Nephron progenitor cell (in vitro differentiated cells): ENCODE data around the gene STK39.

ENCODE experiments used
- DNase-seq: peaks from one replicate; pipeline ENCODE4 v3.0.0; 2021
- H3K27ac Mint-ChIP-seq: 2 replicates; pipeline ENCODE4 v1.8.0; 2021; ENCODE audit warnings: mild to moderate bottlenecking, moderate library complexity, mixed read lengths
- H3K27me3 Mint-ChIP-seq: 2 replicates; pipeline ENCODE4 v1.8.0; 2021; ENCODE audit warnings: mild to moderate bottlenecking, low read depth, mixed read lengths; ENCODE audit not compliant: poor library complexity
- H3K36me3 Mint-ChIP-seq: 2 replicates; pipeline ENCODE4 v1.8.0; 2021; ENCODE audit warnings: low read depth, mixed read lengths
- H3K4me1 Mint-ChIP-seq: 2 replicates; pipeline ENCODE4 v1.8.0; 2021; ENCODE audit warnings: mixed read lengths
- H3K4me3 Mint-ChIP-seq: 2 replicates; pipeline ENCODE4 v1.8.0; 2021; ENCODE audit warnings: mild to moderate bottlenecking, moderate library complexity, mixed read lengths
- H3K9me3 Mint-ChIP-seq: 2 replicates; pipeline ENCODE4 v1.8.0; 2021; ENCODE audit warnings: mild to moderate bottlenecking, moderate library complexity, mixed read lengths
- CTCF ChIP-seq: fragments of 200-600 bp; sonication (generic); IDR thresholded peaks from 2 replicates; pipeline ENCODE4 v1.5.0; 2021; ENCODE audit warnings: antibody characterized with exemption

The STK39 gene

GRCh38 chr2:168157070-168157469 lies 90.3 kb downstream of the STK39 start:
- Mint-ChIP-seq H3K27me3 (no peaks in the 10 kb centered on the region), H3K4me3 (no peak overlapping the region), H3K9me3 (no peaks in the 10 kb centered on the region), H3K36me3 (no peaks in the 10 kb centered on the region), H3K27ac (peak overlapping the region; percentile 86), H3K4me1 (peaks cover 42% of the 10 kb centered on the region)
- TF ChIP-seq CTCF = no peak
- no peak for DNase-seq

- peak overlapping the region; percentile 86 for H3K27ac Mint-ChIP-seq
- no peaks in the 10 kb centered on the region for H3K27me3 Mint-ChIP-seq
- no peak overlapping the region for H3K4me3 Mint-ChIP-seq
- DNase-seq = peak; percentile 15
- no peak for TF ChIP-seq CTCF
- no peaks in the 10 kb centered on the region for H3K9me3 Mint-ChIP-seq
- no peaks in the 10 kb centered on the region for H3K36me3 Mint-ChIP-seq
- H3K4me1 Mint-ChIP-seq = peaks cover 42% of the 10 kb centered on the region
Observed at GRCh38 chr2:168156661-168157060, 90.7 kb downstream of the STK39 start.

- no peak for TF ChIP-seq CTCF
- no peaks in the 10 kb centered on the region for H3K27me3 Mint-ChIP-seq
- H3K4me3 Mint-ChIP-seq = no peak overlapping the region
- H3K36me3 Mint-ChIP-seq = no peaks in the 10 kb centered on the region
- DNase-seq = no peak
- H3K27ac Mint-ChIP-seq = no peak overlapping the region
- H3K4me1 Mint-ChIP-seq = peaks cover 39% of the 10 kb centered on the region
- no peaks in the 10 kb centered on the region for H3K9me3 Mint-ChIP-seq
Observed at GRCh38 chr2:168155680-168156079, 91.7 kb downstream of the STK39 start.

GRCh38 chr2:168155046-168155445 lies 92.3 kb downstream of the STK39 start:
- Mint-ChIP-seq H3K36me3 (no peaks in the 10 kb centered on the region), H3K4me3 (no peak overlapping the region), H3K27me3 (no peaks in the 10 kb centered on the region), H3K9me3 (no peaks in the 10 kb centered on the region), H3K4me1 (peaks cover 36% of the 10 kb centered on the region), H3K27ac (peak overlapping the region; percentile 52)
- TF ChIP-seq CTCF = no peak
- no peak for DNase-seq

- H3K4me3 Mint-ChIP-seq = no peak overlapping the region
- peaks cover 39% of the 10 kb centered on the region for H3K4me1 Mint-ChIP-seq
Observed at GRCh38 chr2:168152902-168153530, 94.4 kb downstream of the STK39 start.

More at GRCh38 chr2:168152902-168153530, 94.4 kb downstream of the STK39 start:
- no peak for DNase-seq
- no peaks in the 10 kb centered on the region for H3K27me3 Mint-ChIP-seq
- H3K9me3 Mint-ChIP-seq = no peaks in the 10 kb centered on the region
- H3K36me3 Mint-ChIP-seq = no peaks in the 10 kb centered on the region
- no peak for TF ChIP-seq CTCF
- no peak overlapping the region for H3K27ac Mint-ChIP-seq
